GM12865 (cell line): ENCODE results near the gene NOL12.
"Not testable (repeated sequence)": the region's sequence is repeated elsewhere in the genome, so short reads cannot be mapped to it uniquely, and the experiment has no call there.

ENCODE experiments used
- DNase-seq: peaks from one replicate; pipeline ENCODE4 v3.0.0; 2010; ENCODE audit warnings: low read depth
- H3K4me3 ChIP-seq: 2 replicates; pipeline ENCODE4 v1.5.1; 2011; ENCODE audit warnings: mild to moderate bottlenecking, low read depth, low read length, control low read depth
- CTCF ChIP-seq: IDR thresholded peaks from 2 replicates; pipeline ENCODE4 v1.5.1; 2011; ENCODE audit warnings: low read length, control low read depth, low read depth, inconsistent platforms; ENCODE audit not compliant: insufficient read depth; ENCODE audit errors: missing control alignments

The NOL12 gene

GRCh38 chr22:37716708-37717107 lies 30.6 kb downstream of the NOL12 start:
- no peak for TF ChIP-seq CTCF

GRCh38 chr22:37717235-37717634 lies 31.1 kb downstream of the NOL12 start:
- not testable (repeated sequence) for DNase-seq, H3K4me3 ChIP-seq

More at GRCh38 chr22:37716708-37717107, 30.6 kb downstream of the NOL12 start:
- no peak overlapping the region for H3K4me3 ChIP-seq
- no peak for DNase-seq

GRCh38 chr22:37717746-37718305 lies 31.7 kb downstream of the NOL12 start:
- DNase-seq, H3K4me3 ChIP-seq: not testable (repeated sequence)

- DNase-seq, result no peak
- H3K4me3 ChIP-seq, result no peak overlapping the region
- no peak for TF ChIP-seq CTCF
Observed at GRCh38 chr22:37725551-37726240, 39.6 kb downstream of the NOL12 start.

- peak; percentile 0 for TF ChIP-seq CTCF
- no peak overlapping the region for H3K4me3 ChIP-seq
- DNase-seq, result no peak
Observed at GRCh38 chr22:37726241-37726887, 40.2 kb downstream of the NOL12 start.

- no peak for DNase-seq
- no peak overlapping the region for H3K4me3 ChIP-seq
- no peak for TF ChIP-seq CTCF
Observed at GRCh38 chr22:37728620-37729019, 42.5 kb downstream of the NOL12 start.

- no peak overlapping the region for H3K4me3 ChIP-seq
- no peak for TF ChIP-seq CTCF
- DNase-seq, result no peak
Observed at GRCh38 chr22:37731804-37732471, 45.8 kb downstream of the NOL12 start.
